Cardiac fibroblast (primary cell): ENCODE measurements around the gene MS4A18.
A peak's percentile ranks its signal among the peaks of the same experiment; 100 is the strongest.
"Not testable (repeated sequence)": the region's sequence is repeated elsewhere in the genome, so short reads cannot be mapped to it uniquely, and the experiment has no call there.

Source experiments
- DNase-seq, 2 donors: peaks; one replicate each; pipeline versions ENCODE4 v3.0.0 to v3.0.0-alpha.2; 2010; ENCODE audit warnings: low read depth in 2 of 2
- H3K4me3 ChIP-seq, 2 donors: replicated peaks in 1 of 2; 1 replicate in 1 of 2; 2 replicates in 1 of 2; pipeline ENCODE4 v1.5.1; 2011; ENCODE audit warnings: low read depth in 2 of 2, low read length in 2 of 2, mild to moderate bottlenecking in 2 of 2, moderate library complexity in 1 of 2
- CTCF ChIP-seq: IDR thresholded peaks from one replicate; pipeline ENCODE4 v1.5.1; 2011; ENCODE audit warnings: low read depth, mild to moderate bottlenecking, low read length, inconsistent platforms

MS4A18 gene

GRCh38 chr11:60748821-60749220 is 24.3 kb downstream of the MS4A18 start:
- DNase-seq, result no peak
- no peak for TF ChIP-seq CTCF
- H3K4me3 ChIP-seq, result no peak overlapping the region

- H3K4me3 ChIP-seq, result no peak overlapping the region
- TF ChIP-seq CTCF, result no peak
- no peak for DNase-seq
Observed at GRCh38 chr11:60750911-60751310, 26.4 kb downstream of the MS4A18 start.

DNA sequence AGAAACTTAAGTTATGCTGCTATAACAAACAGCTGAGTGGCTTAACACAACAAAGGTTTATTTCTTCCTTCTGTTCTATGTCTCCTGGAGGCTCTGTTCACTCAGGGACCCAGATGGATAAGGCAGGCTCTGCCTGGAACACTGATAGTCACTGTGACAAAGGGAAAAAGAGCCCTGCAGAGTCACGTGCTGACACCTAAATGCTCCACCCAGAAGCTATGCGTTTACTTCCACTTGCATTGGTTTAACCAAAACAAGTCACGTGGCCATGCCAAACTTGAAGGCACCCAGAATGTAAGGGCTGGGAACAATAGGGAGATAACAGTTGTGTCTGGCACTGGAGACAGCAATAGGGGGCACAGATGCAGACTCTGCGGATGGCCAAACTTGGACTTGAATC is 28.8 kb downstream of the MS4A18 start:
- no peak for DNase-seq
- TF ChIP-seq CTCF, result no peak
- H3K4me3 ChIP-seq, result no peak overlapping the region

DNA sequence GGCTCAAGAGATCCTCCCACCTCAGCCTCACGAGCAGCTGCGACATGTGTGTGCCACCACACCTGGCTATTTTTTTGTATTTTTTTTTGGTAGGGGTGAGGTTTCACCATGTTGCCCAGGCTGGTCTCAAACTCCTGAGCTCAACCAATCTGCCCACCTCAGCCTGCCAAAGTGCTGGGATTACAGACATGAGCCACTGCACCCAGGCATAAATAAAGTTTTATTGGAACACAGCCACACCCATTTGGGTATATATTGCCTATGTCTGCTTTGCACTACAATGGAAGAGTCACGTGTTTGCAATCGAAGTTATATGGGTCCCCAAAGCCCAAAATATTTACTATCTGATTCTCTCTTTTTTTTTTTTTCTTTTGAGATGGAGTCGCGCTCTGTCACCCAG is 30.4 kb downstream of the MS4A18 start:
- no peak overlapping the region for H3K4me3 ChIP-seq
- DNase-seq, result no peak
- no peak for TF ChIP-seq CTCF

DNA sequence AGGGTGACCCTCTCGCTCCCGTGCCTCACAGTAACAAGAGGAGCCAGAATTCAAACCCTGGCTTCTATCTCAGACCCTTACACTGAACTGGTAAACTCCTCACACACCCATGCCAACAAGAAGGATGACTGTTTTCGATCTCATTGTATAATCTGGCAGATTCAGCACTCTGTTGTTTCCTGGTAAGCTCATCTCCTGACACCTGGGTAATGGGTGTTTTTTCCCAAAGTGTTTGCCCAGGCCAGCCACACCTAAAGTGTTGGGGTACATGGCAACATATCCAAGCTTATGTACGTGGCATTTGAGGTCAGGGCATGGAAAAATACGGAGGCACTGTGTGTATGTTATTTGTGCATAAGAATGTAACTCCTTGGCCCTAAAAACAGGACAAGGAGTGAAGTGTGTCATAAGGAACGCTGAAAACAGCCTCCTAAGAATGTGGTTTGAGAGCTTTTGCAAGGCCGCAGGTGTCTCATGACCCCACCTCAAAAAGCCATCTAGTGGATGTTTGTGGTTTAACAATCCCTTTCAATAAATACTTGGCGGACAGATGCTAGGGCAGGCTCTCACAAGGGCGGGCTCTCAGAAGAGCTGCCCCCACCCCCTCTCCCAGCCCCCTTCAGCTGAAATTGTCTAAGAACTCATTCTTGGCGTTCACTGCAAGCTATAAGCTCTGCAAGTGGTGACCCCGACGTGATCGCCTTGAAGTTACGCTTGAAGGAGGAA is 31.9 kb downstream of the MS4A18 start, which contains the start of gene MS4A15:
Gene MS4A15 (plus strand): TSS at position 561 of the 726 bp plus-strand sequence. CDS start 6,867 bp downstream, outside the sequence.
- DNase-seq, result peak in 1 of 2 donors; percentile 34
- TF ChIP-seq CTCF, result peak; percentile 34
- H3K4me3 ChIP-seq, result no peak within 1 kb of the TSS

GRCh38 chr11:60757231-60757800 is 32.8 kb downstream of the MS4A18 start:
- H3K4me3 ChIP-seq, result no peak overlapping the region
- no peak for TF ChIP-seq CTCF
- DNase-seq, result no peak

DNA sequence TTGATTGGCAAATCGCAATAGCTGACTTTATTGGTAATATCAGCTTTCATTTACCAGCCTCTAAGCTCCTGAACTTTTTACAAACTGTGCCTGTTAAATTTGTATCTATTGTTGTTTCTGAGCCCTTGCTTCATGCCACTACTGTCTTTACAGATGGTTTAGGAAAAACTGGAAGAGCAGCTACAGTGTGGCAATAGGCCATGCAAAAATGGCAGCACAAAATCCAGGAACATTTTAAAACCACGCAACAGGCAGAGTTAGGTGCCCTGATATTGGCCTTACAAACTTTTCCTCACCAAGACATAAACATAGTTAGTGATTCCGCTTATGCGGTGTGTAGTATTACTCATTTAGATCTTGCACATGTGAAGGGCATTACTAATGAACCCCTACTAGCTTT is 34.2 kb downstream of the MS4A18 start:
- not testable (repeated sequence) for DNase-seq, H3K4me3 ChIP-seq

DNA sequence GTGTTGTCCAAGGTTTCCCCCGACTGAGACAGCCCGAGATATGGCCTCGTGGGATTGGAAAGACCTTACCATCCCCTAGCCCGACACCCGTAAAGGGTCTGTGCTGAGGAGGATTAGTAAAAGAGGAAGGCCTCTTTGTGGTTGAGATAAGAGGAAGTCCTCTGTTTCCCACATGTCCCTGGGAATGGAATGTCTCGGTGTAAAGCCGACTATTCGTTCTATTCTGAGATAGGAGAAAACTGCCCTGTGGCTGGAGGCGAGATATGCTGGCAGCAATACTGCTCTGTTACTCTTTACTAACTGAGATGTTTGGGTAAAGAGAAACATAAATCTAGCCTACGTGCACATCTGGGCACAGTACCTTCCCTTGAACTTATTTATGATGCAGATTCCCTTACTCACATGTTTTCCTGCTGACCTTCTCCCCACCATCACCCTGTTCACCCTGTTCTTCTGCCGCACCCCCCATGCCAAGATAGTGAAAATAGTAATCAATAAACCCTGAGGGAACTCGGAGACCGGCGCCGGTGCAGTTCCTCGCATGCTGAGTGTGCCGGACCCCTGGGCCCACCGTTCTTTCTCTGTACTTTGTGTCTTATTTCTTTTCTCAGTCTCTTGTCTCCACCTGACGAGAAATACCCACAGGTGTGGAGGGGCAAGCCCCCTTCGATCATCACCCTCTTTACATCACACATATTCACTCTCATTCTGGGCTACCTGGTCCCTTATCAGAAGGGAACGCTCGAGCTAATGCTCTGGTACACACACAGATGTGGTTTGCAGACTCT is 35.1 kb downstream of the MS4A18 start:
- not testable (repeated sequence) for H3K4me3 ChIP-seq, DNase-seq
